GM20000 (cell line): Measurements from ENCODE around the gene KHDRBS2.

ENCODE experiments used
- DNase-seq: peaks from one replicate; pipeline ENCODE4 v3.0.0; 2012; ENCODE audit warnings: low spot score
- CTCF ChIP-seq: IDR thresholded peaks from 2 replicates; pipeline ENCODE4 v1.5.1; 2012; ENCODE audit warnings: mild to moderate bottlenecking, control low read depth; ENCODE audit errors: extremely low read depth, missing control alignments

KHDRBS2 gene

DNA sequence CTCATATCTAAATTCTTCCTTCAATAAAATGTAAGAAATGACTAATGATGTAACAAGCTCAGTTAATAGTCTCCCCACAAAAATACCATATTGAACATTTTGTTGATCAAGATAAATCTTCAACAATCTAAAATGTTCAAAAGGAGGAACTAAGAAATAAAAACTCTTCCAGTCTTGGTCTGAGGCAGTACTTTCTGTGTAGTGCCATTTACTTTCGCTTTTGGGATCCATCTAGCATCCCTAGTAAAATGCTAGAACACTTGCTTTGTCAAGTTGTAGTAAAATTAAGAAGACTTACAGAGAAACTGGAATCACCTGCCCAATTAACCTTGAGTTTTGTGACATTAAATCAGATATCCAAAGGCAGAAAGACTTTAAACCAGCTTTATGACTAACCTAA is 246.4 kb downstream of the KHDRBS2 start:
- TF ChIP-seq CTCF, result no peak
- DNase-seq, result no peak

GRCh38 chr6:62037445-62037844 is 248.6 kb downstream of the KHDRBS2 start:
- no peak for DNase-seq
- TF ChIP-seq CTCF, result no peak

DNA sequence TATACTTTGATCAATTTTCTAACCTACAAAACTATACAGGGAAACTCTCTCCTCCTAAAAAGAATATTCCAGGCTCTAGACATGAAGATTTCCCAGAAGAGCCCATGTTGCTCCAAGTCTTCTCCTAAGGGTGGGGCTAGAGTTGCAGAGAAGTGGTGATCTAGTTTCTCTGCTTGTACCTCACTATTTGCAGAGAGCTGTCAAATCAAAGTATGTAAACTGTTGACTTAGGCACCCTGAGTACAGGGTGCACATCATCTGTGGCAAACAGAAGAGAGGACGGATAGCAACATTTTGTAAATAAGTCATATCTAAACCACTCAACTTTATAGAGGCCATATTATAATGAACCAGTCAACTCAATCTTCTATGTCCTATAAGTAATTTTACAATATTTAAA is 250.1 kb downstream of the KHDRBS2 start:
- DNase-seq, result no peak
- TF ChIP-seq CTCF, result no peak

DNA sequence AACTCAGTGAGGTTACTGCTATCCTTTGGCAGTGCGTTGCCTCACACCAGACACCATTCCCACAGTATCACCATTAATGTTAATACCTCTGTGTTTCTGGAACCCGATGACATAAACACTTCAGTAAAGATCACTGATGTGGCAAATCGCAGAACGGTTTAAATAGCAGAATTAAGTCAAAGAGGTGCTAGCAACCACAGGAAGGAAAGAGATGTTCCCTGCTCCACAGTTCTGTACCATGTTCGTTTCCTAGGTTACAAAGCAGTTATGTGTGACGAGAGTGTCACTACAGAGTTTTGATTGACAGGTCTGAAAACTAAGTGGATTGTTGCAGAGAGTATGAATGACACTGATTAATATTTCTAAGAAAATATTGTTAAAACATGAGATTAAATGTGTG is 272.3 kb downstream of the KHDRBS2 start:
- no peak for DNase-seq
- TF ChIP-seq CTCF, result no peak

DNA sequence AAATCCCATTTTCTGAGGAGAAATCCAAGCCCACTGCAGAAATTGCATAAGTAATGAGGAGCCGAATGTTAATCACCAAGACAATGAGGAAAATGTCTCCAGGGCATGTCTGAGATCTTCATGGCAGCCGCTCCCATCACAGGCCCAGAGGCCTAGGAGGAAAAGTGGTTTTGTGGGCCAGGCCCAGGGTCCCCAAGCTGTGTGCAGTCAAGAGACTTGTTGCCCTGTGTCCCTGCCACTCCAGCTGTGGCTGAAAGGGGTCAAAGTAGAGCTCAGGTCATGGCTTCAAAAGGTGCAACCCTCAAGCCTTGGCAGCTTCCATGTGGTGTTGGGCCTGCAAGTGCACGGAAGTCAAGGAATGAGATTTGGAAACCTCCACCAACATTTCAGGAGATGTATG is 276.6 kb downstream of the KHDRBS2 start:
- no peak for DNase-seq

DNA sequence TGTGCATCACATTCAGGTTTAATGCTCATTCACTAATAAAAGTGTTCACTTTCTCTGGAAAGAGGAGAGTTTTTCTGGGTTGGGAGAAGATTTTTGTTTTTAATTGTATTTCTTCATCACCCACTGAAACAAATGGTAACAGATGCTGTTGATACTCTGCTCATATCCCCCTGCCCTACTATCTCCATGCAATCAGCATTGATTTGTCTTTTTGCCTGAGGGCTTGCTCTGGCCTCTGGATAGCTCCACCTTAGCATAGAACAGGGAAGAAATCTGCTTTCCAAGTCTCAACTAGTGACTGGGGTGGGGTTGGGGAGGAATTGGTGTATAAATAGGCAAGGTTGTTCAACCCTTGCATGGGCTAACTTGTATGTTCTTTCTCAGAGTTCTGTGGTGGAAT is 296.4 kb downstream of the KHDRBS2 start:
- TF ChIP-seq CTCF, result no peak
- no peak for DNase-seq

More for the DNA sequence above, 276.6 kb downstream of the KHDRBS2 start:
- no peak for TF ChIP-seq CTCF

- TF ChIP-seq CTCF, result no peak
- DNase-seq, result no peak
Observed at GRCh38 chr6:61980622-61981021, 305.4 kb downstream of the KHDRBS2 start.

DNA sequence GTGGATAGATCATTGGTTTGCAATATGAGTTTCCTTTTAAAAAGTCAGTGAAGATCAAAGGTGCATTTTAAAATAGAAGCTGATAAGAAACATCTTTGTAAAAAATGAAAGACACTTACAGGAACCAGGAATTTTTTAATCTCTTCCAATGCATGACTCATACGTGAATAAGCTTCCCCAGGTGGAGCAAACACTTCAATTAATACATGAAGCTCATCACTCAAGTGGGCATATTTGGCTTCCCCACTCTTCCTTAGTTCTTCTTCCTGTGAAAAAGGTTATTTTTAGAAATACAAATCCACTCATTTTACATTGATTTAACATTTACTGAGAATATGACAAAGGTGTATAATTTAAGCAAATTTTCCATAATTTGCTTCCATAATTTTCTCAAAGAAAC is 308.1 kb downstream of the KHDRBS2 start:
- no peak for DNase-seq
- TF ChIP-seq CTCF, result no peak
